Loucy (cell line): ENCODE results near the gene ACTG1.

Experiments used
- EZH2phosphoT487 ChIP-seq: fragments of 200-600 bp; IDR thresholded peaks from 2 replicates; pipeline ENCODE4 v1.6.1; 2018; ENCODE audit warnings: antibody characterized with exemption, mild to moderate bottlenecking, moderate library complexity, borderline replicate concordance
- TF ChIP-seq, protein P1 (sequence below): fragments of 200-600 bp; sonication (generic); conservative IDR thresholded peaks from 2 replicates; pipeline ENCODE4 v1.5.1; 2014; ENCODE audit warnings: mild to moderate bottlenecking, antibody characterized with exemption, low read length

- TF ChIP-seq, protein P1, sequence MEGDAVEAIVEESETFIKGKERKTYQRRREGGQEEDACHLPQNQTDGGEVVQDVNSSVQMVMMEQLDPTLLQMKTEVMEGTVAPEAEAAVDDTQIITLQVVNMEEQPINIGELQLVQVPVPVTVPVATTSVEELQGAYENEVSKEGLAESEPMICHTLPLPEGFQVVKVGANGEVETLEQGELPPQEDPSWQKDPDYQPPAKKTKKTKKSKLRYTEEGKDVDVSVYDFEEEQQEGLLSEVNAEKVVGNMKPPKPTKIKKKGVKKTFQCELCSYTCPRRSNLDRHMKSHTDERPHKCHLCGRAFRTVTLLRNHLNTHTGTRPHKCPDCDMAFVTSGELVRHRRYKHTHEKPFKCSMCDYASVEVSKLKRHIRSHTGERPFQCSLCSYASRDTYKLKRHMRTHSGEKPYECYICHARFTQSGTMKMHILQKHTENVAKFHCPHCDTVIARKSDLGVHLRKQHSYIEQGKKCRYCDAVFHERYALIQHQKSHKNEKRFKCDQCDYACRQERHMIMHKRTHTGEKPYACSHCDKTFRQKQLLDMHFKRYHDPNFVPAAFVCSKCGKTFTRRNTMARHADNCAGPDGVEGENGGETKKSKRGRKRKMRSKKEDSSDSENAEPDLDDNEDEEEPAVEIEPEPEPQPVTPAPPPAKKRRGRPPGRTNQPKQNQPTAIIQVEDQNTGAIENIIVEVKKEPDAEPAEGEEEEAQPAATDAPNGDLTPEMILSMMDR = no peak
- TF ChIP-seq EZH2phosphoT487 = no peak
Observed at GRCh38 chr17:81502471-81503017, 10.1 kb downstream of the ACTG1 start.
